ENCODE measurements around the gene SH3PXD2B. TPM values are rescaled to one million over a fixed set of nuclear protein-coding genes. Genes with fewer than 3 reads are reported as not detected.

The SH3PXD2B gene
- total RNA-seq, 6 donors from 2014 or later: 17.1 to 55.5 (median 43.2) TPM

DNA sequence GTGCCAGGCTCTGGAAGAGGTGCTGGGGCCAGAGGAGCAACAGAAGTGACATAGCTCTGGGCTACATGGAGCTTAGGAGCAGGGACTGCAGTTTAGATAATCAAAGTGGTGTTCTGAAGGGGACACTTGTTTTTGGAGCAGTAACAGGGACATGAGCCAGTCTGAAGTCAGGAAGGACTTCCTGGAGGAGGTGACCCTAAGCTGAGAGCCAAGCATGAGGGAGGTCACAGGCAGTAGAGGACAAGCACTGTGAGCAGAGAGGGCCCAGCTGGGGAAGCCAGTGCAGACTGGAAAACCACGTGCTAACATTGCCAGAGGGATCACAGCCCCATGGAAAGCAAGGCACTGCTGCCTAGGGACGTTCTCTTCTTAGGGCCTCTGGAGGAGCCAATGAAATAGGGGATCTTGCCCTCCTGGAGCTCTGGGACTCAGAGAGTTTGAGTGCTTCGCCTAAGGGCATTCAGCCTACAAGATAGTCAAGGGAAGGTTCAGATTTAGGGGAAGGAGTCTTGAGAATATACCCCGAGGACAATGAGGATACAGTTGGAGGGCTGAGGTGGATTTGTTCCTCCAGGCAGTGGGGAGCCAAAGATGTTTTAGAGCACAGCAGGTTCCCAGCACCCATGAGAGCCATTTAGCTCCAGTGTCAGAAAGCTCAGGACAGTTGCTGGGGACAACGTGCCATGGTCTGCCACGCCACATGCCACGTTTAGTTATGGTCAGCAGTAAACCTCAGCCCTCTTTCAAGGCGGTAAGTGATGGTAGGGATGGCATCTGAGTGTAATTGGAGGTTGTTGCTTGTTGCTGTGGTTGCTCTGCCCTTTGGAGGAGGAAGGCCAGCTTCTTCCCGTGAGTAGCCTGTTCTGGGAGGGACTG, 40.5 kb upstream of the SH3PXD2B start:
- DNase-seq: no peak
- ATAC-seq (ENCODE audit: low FRiP score in 2 of 2): no peak
- H3K4me3 ChIP-seq: no peak overlapping the region
- H3K4me1 ChIP-seq: peaks cover 5 to 9% (median 6%) of the 10 kb centered on the region in 4 donors
- H3K9me3 ChIP-seq: no peaks in the 10 kb centered on the region
- no peak overlapping the region for H3K27ac ChIP-seq
- no peaks in the 10 kb centered on the region for H3K27me3 ChIP-seq
- TF ChIP-seq EP300 (IDR thresholded peaks at IDR 0.05) (no peak), POLR2A (IDR thresholded peaks at IDR 0.05) (no peak), POLR2AphosphoS5 (IDR thresholded peaks at IDR 0.05) (no peak)
- TF ChIP-seq, protein P1, sequence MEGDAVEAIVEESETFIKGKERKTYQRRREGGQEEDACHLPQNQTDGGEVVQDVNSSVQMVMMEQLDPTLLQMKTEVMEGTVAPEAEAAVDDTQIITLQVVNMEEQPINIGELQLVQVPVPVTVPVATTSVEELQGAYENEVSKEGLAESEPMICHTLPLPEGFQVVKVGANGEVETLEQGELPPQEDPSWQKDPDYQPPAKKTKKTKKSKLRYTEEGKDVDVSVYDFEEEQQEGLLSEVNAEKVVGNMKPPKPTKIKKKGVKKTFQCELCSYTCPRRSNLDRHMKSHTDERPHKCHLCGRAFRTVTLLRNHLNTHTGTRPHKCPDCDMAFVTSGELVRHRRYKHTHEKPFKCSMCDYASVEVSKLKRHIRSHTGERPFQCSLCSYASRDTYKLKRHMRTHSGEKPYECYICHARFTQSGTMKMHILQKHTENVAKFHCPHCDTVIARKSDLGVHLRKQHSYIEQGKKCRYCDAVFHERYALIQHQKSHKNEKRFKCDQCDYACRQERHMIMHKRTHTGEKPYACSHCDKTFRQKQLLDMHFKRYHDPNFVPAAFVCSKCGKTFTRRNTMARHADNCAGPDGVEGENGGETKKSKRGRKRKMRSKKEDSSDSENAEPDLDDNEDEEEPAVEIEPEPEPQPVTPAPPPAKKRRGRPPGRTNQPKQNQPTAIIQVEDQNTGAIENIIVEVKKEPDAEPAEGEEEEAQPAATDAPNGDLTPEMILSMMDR (IDR thresholded peaks at IDR 0.05): no peak
- no peaks in the 10 kb centered on the region for H3K36me3 ChIP-seq
- 73 to 85% methylated on average over 9 of the region's 9 CpGs for WGBS, 2 donors

GRCh38 chr5:172493906-172494305, 39.6 kb upstream of the SH3PXD2B start:
- ATAC-seq (ENCODE audit: low FRiP score in 2 of 2) (no peak), DNase-seq (no peak)
- H3K9me3 ChIP-seq: no peaks in the 10 kb centered on the region
- H3K27me3 ChIP-seq: no peaks in the 10 kb centered on the region
- 87 to 94% methylated on average over 3 of the region's 3 CpGs for WGBS, 2 donors
- H3K36me3 ChIP-seq: no peaks in the 10 kb centered on the region
- H3K4me1 ChIP-seq: peaks cover 5 to 9% (median 6%) of the 10 kb centered on the region in 4 donors
- H3K4me3 ChIP-seq: no peak overlapping the region
- no peak overlapping the region for H3K27ac ChIP-seq
- no peak for TF ChIP-seq EP300 (IDR thresholded peaks at IDR 0.05)
- TF ChIP-seq POLR2AphosphoS5 (IDR thresholded peaks at IDR 0.05): no peak
- no peak for TF ChIP-seq POLR2A (IDR thresholded peaks at IDR 0.05)
- TF ChIP-seq, protein P1 (IDR thresholded peaks at IDR 0.05): no peak

GRCh38 chr5:172493461-172493860, 39.1 kb upstream of the SH3PXD2B start:
- no peak overlapping the region for H3K4me3 ChIP-seq
- ATAC-seq (ENCODE audit: low FRiP score in 2 of 2): no peak
- WGBS, 2 donors: 94 to 95% methylated on average over 11 of the region's 11 CpGs
- H3K9me3 ChIP-seq: no peaks in the 10 kb centered on the region
- H3K36me3 ChIP-seq: no peaks in the 10 kb centered on the region
- H3K4me1 ChIP-seq: peaks cover 5 to 9% (median 6%) of the 10 kb centered on the region in 4 donors
- DNase-seq: no peak
- no peak overlapping the region for H3K27ac ChIP-seq
- TF ChIP-seq POLR2AphosphoS5 (IDR thresholded peaks at IDR 0.05) (no peak), EP300 (IDR thresholded peaks at IDR 0.05) (no peak)
- TF ChIP-seq, protein P1 (IDR thresholded peaks at IDR 0.05): no peak
- H3K27me3 ChIP-seq: no peaks in the 10 kb centered on the region

- ATAC-seq (ENCODE audit: low FRiP score in 2 of 2) (peak in 1 of 2 donors; percentile 55), DNase-seq (no peak)
- H3K9me3 ChIP-seq: no peaks in the 10 kb centered on the region
- TF ChIP-seq, protein P1 (IDR thresholded peaks at IDR 0.05): no peak
- TF ChIP-seq POLR2A (IDR thresholded peaks at IDR 0.05) (no peak), POLR2AphosphoS5 (IDR thresholded peaks at IDR 0.05) (no peak), EP300 (IDR thresholded peaks at IDR 0.05) (no peak)
- H3K36me3 ChIP-seq: no peaks in the 10 kb centered on the region
- H3K4me3 ChIP-seq: no peak overlapping the region
- WGBS, 2 donors: 90 to 92% methylated on average over 5 to 7 of the region's 7 CpGs
- no peaks in the 10 kb centered on the region for H3K27me3 ChIP-seq
- H3K4me1 ChIP-seq: peaks cover 5 to 9% (median 6%) of the 10 kb centered on the region in 4 donors
- no peak overlapping the region for H3K27ac ChIP-seq
Observed at GRCh38 chr5:172493002-172493401, 38.7 kb upstream of the SH3PXD2B start.

Measured in upper lobe of left lung (tissue), 6 donors.